Erythroblast (primary cell): Measurements from ENCODE around the gene PCBP2.

ENCODE experiments used
- GATA1 ChIP-seq: IDR thresholded peaks from 2 replicates; pipeline ENCODE4 v1.6.1; 2011; ENCODE audit warnings: low read depth, mild to moderate bottlenecking, control low read depth, low read length, moderate library complexity
- POLR2A ChIP-seq: IDR thresholded peaks from 2 replicates; pipeline ENCODE4 v1.6.1; 2011; ENCODE audit warnings: mild to moderate bottlenecking, low read length

- TF ChIP-seq POLR2A (no peak), GATA1 (no peak)
Measured at GRCh38 chr12:53483979-53484377, 32.1 kb downstream of the PCBP2 start.
